T-cell (primary cell): ENCODE data around the gene AMER2. TPM values are rescaled to one million over a fixed set of nuclear protein-coding genes. Genes with fewer than 3 reads are reported as not detected.

ENCODE experiments used
- ATAC-seq, 4 experiments: fragments of 200-7000 bp in 3 of 4; fragments of 150-1000 bp in 1 of 4; cut with Tn5 transposase; replicated peaks in 1 of 4; 1 replicate in 3 of 4; 2 replicates in 1 of 4; pipeline ENCODE4 v1.10.0; 2021; ENCODE audit warnings: moderate library complexity in 3 of 4, mild to moderate bottlenecking in 2 of 4, moderate number of reproducible peaks in 1 of 4
- CTCF ChIA-PET, 2 donors: fragments of 300-600 bp; sonication (Branson Sonifier 250); formaldehyde crosslinking; loops; one replicate each; lab custom pipeline; 2022; ENCODE audit warnings: antibody characterized with exemption in 2 of 2; lab: Charles Lee
- POLR2A ChIA-PET, 2 donors: fragments of 300-600 bp; sonication (Branson Sonifier 250); formaldehyde crosslinking; loops; one replicate each; lab custom pipeline; 2022; ENCODE audit warnings: antibody characterized with exemption in 2 of 2; lab: Charles Lee
- DNase-seq, 35 experiments: peaks; one replicate each; pipeline versions ENCODE4 v3.0.0 to v3.0.0-alpha.2; 2013 to 2023
- H3K27ac ChIP-seq: one replicate; pipeline ENCODE4 v1.5.1; 2013; ENCODE audit warnings: low read length
- H3K27me3 ChIP-seq, 2 experiments: replicated peaks in 1 of 2; 1 replicate in 1 of 2; 2 replicates in 1 of 2; pipeline versions ENCODE4 v1.6.1 to v1.7.0; 2013; ENCODE audit warnings: low read length in 1 of 2, mixed read lengths in 1 of 2; ENCODE audit not compliant: control insufficient read depth in 2 of 2, insufficient read depth in 2 of 2; ENCODE audit errors: extremely low read depth in 1 of 2
- H3K36me3 ChIP-seq, 2 donors: 1 replicate in 1 of 2; 2 replicates in 1 of 2; pipeline versions ENCODE4 v1.6.1 to v1.7.0; 2013; ENCODE audit warnings: low read length in 1 of 2; ENCODE audit not compliant: control insufficient read depth in 2 of 2, insufficient read depth in 1 of 2; ENCODE audit errors: extremely low read depth in 1 of 2
- H3K4me1 ChIP-seq, 2 experiments: 1 replicate in 1 of 2; 2 replicates in 1 of 2; pipeline versions ENCODE4 v1.6.1 to v1.7.0; 2013; ENCODE audit warnings: low read length in 2 of 2, mixed read lengths in 1 of 2; ENCODE audit not compliant: insufficient read depth in 2 of 2, control insufficient read depth in 1 of 2; ENCODE audit errors: extremely low read depth in 1 of 2
- H3K4me3 ChIP-seq, 2 donors: 1 replicate in 1 of 2; 2 replicates in 1 of 2; pipeline versions ENCODE4 v1.5.1 to v1.7.0; 2013; ENCODE audit warnings: mild to moderate bottlenecking in 2 of 2, low read length in 1 of 2, moderate library complexity in 1 of 2; ENCODE audit not compliant: control insufficient read depth in 1 of 2; ENCODE audit errors: extremely low read depth in 1 of 2
- H3K9me3 ChIP-seq: 2 replicates; pipeline ENCODE4 v1.7.0; 2013
- H3K27ac Mint-ChIP-seq, 2 donors: one replicate each; pipeline ENCODE4 v1.8.0; 2020 to 2021; ENCODE audit warnings: mild to moderate bottlenecking in 2 of 2, mixed read lengths in 2 of 2
- H3K27me3 Mint-ChIP-seq, 2 donors: one replicate each; pipeline ENCODE4 v1.8.0; 2021 to 2022; ENCODE audit warnings: mixed read lengths in 2 of 2
- H3K36me3 Mint-ChIP-seq: one replicate; pipeline ENCODE4 v1.8.0; 2021; ENCODE audit warnings: mixed read lengths
- H3K4me1 Mint-ChIP-seq, 3 donors: one replicate each; pipeline ENCODE4 v1.8.0; 2020 to 2022; ENCODE audit warnings: mixed read lengths in 3 of 3, mild to moderate bottlenecking in 1 of 3
- H3K4me3 Mint-ChIP-seq, 3 donors: one replicate each; pipeline ENCODE4 v1.8.0; 2020 to 2022; ENCODE audit warnings: mild to moderate bottlenecking in 3 of 3, mixed read lengths in 3 of 3, moderate library complexity in 3 of 3
- H3K9me3 Mint-ChIP-seq, 3 donors: one replicate each; pipeline ENCODE4 v1.8.0; 2020 to 2022; ENCODE audit warnings: mixed read lengths in 3 of 3
- WGBS: methylation state at CpG from one replicate; pipeline ENCODE4 v1.1.5; 2013; ENCODE audit warnings: missing lambda C conversion rate; ENCODE audit not compliant: insufficient coverage; 5-methylcytosine and 5-hydroxymethylcytosine counted together
- total RNA-seq, 35 experiments: library from RNA in 6 of 35; stranded (reverse) in 6 of 35; fragments of 120-200 nt in 1 of 35; gene quantifications; one replicate each; pipeline versions ENCODE4 v1.2.1 to v1.2.4 and lab custom pipeline; 2013 to 2026

Gene AMER2
- total RNA-seq, 5 donors from 2014 or later (not counting 1 experiment from before 2014, with no cell fraction given): 0.03 TPM; not detected in 4

DNA sequence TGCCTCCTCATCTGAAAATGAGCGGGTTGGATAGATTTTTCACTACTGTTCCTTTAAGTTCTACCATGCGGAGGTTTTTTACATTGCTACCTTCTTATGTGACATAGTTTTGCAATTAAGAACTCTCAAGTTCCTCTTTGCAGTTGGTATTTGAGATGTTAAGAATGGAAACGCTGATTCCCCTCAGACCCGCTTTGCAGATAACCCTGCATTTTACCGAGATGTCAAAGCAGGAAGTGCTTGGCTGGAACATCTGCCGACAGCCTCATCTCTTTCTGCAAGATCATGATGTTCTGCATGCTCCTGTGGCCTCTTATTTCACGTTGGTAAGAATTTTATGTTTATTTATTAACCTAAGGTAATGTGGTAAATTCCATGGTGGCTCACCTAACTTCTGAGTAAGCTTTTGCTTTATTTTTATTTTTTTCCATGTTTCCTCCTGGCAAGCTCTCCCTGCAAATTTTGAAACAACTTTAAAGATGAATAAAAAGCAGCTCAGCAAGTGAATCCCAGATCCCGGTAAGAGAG is 53.6 kb downstream of the AMER2 start:
- no peaks in the 10 kb centered on the region for H3K36me3 Mint-ChIP-seq
- H3K27ac Mint-ChIP-seq: no peak overlapping the region
- DNase-seq: no peak
- POLR2A ChIA-PET: no interaction called here
- 50% methylated on average over 4 of the region's 8 CpGs for WGBS
- Histone ChIP-seq H3K36me3 (no peaks in the 10 kb centered on the region), H3K9me3 (no peaks in the 10 kb centered on the region), H3K27ac (no peak overlapping the region), H3K27me3 (peaks cover 0 to 38% of the 10 kb centered on the region in 2 experiments), H3K4me1 (no peaks in the 10 kb centered on the region), H3K4me3 (no peak overlapping the region)
- peaks cover 50% of the 10 kb centered on the region in 2 donors for H3K27me3 Mint-ChIP-seq
- peaks cover 0 to 8% (median 5%) of the 10 kb centered on the region in 3 donors for H3K9me3 Mint-ChIP-seq
- CTCF ChIA-PET: no interaction called here
- no peak overlapping the region for H3K4me3 Mint-ChIP-seq
- ATAC-seq: no peak
- H3K4me1 Mint-ChIP-seq: no peaks in the 10 kb centered on the region

- WGBS: 88% methylated on average over 16 of the region's 16 CpGs
- ChIA-PET POLR2A (no interaction called here), CTCF (no interaction called here)
- Histone ChIP-seq H3K9me3 (no peaks in the 10 kb centered on the region), H3K27ac (no peak overlapping the region), H3K4me3 (no peak overlapping the region), H3K27me3 (peaks cover 0 to 38% of the 10 kb centered on the region in 2 experiments), H3K4me1 (no peaks in the 10 kb centered on the region), H3K36me3 (no peaks in the 10 kb centered on the region)
- H3K4me3 Mint-ChIP-seq: no peak overlapping the region
- DNase-seq: no peak
- no peaks in the 10 kb centered on the region for H3K4me1 Mint-ChIP-seq
- no peaks in the 10 kb centered on the region for H3K36me3 Mint-ChIP-seq
- no peak for ATAC-seq
- H3K9me3 Mint-ChIP-seq: peaks cover 0 to 2% (median 0%) of the 10 kb centered on the region in 3 donors
- H3K27ac Mint-ChIP-seq: no peak overlapping the region
- H3K27me3 Mint-ChIP-seq: peaks cover 50 to 52% of the 10 kb centered on the region in 2 donors
Measured at GRCh38 chr13:25117312-25117711, 54.8 kb downstream of the AMER2 start.

GRCh38 chr13:25116044-25116443 is 56.0 kb downstream of the AMER2 start:
- Histone ChIP-seq H3K4me3 (no peak overlapping the region), H3K27ac (no peak overlapping the region), H3K36me3 (no peaks in the 10 kb centered on the region), H3K4me1 (no peaks in the 10 kb centered on the region), H3K27me3 (peaks cover 0 to 36% of the 10 kb centered on the region in 2 experiments), H3K9me3 (no peaks in the 10 kb centered on the region)
- no peaks in the 10 kb centered on the region for H3K4me1 Mint-ChIP-seq
- H3K27me3 Mint-ChIP-seq: peaks cover 50 to 55% of the 10 kb centered on the region in 2 donors
- CTCF ChIA-PET: interaction anchor here in 1 of 2 donors (0.6 kb wide), 1 partner anchor 8 kb away, joined by 3 read pairs; no protein-coding TSS in a partner anchor
- ATAC-seq (no peak), DNase-seq (no peak)
- no peaks in the 10 kb centered on the region for H3K36me3 Mint-ChIP-seq
- no peaks in the 10 kb centered on the region for H3K9me3 Mint-ChIP-seq
- no peak overlapping the region for H3K27ac Mint-ChIP-seq
- no peak overlapping the region for H3K4me3 Mint-ChIP-seq
- WGBS: no CpG with 5 or more reads among the region's 3 CpGs
- POLR2A ChIA-PET: no interaction called here

- Histone ChIP-seq H3K4me3 (no peak overlapping the region), H3K9me3 (no peaks in the 10 kb centered on the region), H3K27me3 (peaks cover 0 to 30% of the 10 kb centered on the region in 2 experiments), H3K27ac (no peak overlapping the region), H3K36me3 (no peaks in the 10 kb centered on the region), H3K4me1 (no peaks in the 10 kb centered on the region)
- Mint-ChIP-seq H3K4me3 (no peak overlapping the region), H3K4me1 (no peaks in the 10 kb centered on the region), H3K27me3 (peaks cover 36 to 45% of the 10 kb centered on the region in 2 donors), H3K36me3 (no peaks in the 10 kb centered on the region), H3K9me3 (no peaks in the 10 kb centered on the region), H3K27ac (no peak overlapping the region)
- ChIA-PET CTCF (interaction anchor here (0.7 to 1.1 kb wide), 2 partner anchors 27 to 119 kb away, joined by 3 to 7 read pairs; no protein-coding TSS in a partner anchor), POLR2A (no interaction called here)
- no CpG with 5 or more reads among the region's 3 CpGs for WGBS
- DNase-seq (peak in 33 of 35 experiments; percentile 4 to 52 (median 24)), ATAC-seq (peak; percentile 48 to 66 (median 52))
Measured at GRCh38 chr13:25114220-25114619, 57.9 kb downstream of the AMER2 start.

DNA sequence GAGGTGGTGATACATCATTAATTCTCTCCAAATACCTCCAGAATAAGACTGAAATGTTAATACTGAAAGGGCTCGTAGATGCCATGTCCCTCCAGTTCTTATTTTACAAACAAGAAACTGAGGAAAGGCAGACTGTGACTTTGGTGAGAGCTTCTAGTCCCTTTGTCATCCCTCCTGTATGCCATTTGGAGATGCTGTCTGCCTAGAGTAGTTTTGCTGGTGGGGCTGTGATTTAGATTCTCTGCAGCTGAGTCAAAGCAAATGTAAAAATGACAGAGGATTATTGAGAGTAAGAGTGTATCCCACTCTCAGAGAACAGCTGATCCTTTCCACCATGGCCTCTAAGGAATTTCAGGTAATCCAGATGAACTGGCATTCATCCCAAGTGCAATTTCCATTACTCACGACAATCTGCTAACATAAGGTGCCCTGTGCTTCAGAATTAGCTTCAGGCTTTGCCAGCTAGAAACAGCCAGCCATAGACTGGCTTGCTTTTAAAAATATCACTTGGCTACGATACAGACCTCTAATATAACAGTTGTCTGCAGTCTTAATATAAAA is 59.3 kb downstream of the AMER2 start:
- Histone ChIP-seq H3K27me3 (peaks cover 0 to 21% of the 10 kb centered on the region in 2 experiments), H3K9me3 (no peaks in the 10 kb centered on the region), H3K4me1 (no peaks in the 10 kb centered on the region), H3K36me3 (no peaks in the 10 kb centered on the region), H3K4me3 (no peak overlapping the region), H3K27ac (no peak overlapping the region)
- Mint-ChIP-seq H3K4me1 (no peaks in the 10 kb centered on the region), H3K9me3 (no peaks in the 10 kb centered on the region), H3K27me3 (peaks cover 26 to 38% of the 10 kb centered on the region in 2 donors), H3K27ac (no peak overlapping the region), H3K36me3 (no peaks in the 10 kb centered on the region), H3K4me3 (no peak overlapping the region)
- ATAC-seq (no peak), DNase-seq (no peak)
- ChIA-PET CTCF (interaction anchor here in 1 of 2 donors (0.9 kb wide), 2 partner anchors 9 to 14 kb away, joined by 4 to 5 read pairs; no protein-coding TSS in a partner anchor), POLR2A (interaction anchor here in 1 of 2 donors (0.6 kb wide), 1 partner anchor 63 kb away, joined by 3 read pairs; no protein-coding TSS in a partner anchor)
- no CpG with 5 or more reads among the region's 3 CpGs for WGBS
